ENCODE results near the gene CAMK1D. TPM values are rescaled to one million over a fixed set of nuclear protein-coding genes. Genes with fewer than 3 reads are reported as not detected.
"Not testable (repeated sequence)": the region's sequence is repeated elsewhere in the genome, so short reads cannot be mapped to it uniquely, and the experiment has no call there.

The CAMK1D gene
- polyA plus RNA-seq, 1 donor (not counting 4 experiments of a cell fraction or from before 2014, with no cell fraction given), result 0.76 TPM

DNA sequence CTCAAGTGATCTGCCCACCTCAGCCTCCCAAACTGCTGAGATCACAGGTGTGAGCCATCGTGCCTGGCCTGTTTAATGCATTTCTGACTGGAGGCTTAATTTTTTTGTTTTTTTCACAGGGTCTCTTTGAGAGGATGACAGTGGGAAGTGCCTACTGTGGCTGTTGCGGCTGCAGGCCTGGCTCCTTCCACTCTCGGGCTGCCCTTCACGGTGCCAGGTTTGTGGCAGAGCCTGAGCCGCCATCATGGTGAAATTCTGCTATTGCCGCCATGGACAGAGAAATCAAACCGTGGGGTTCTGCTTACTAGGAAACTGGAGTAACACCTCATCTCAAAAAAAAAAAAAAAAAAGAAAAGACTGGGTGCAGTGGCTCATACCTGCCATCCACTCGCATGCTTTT, 142.7 kb downstream of the CAMK1D start:
- H3K4me3 ChIP-seq (ENCODE audit: control insufficient read depth in 2 of 3, extremely low read depth in 1 of 3, insufficient read depth in 2 of 3, low read depth in 1 of 3, low read length in 3 of 3), result no peak overlapping the region
- no peak overlapping the region for H3K27ac ChIP-seq (ENCODE audit: control insufficient read depth, insufficient read depth, low read length)
- H3K9ac ChIP-seq (ENCODE audit: control insufficient read depth, extremely low read depth, insufficient read depth, low read length), result no peak overlapping the region
- no peak for TF ChIP-seq EZH2 (IDR thresholded peaks at IDR 0.05; ENCODE audit: low read length)
- TF ChIP-seq, protein P1, sequence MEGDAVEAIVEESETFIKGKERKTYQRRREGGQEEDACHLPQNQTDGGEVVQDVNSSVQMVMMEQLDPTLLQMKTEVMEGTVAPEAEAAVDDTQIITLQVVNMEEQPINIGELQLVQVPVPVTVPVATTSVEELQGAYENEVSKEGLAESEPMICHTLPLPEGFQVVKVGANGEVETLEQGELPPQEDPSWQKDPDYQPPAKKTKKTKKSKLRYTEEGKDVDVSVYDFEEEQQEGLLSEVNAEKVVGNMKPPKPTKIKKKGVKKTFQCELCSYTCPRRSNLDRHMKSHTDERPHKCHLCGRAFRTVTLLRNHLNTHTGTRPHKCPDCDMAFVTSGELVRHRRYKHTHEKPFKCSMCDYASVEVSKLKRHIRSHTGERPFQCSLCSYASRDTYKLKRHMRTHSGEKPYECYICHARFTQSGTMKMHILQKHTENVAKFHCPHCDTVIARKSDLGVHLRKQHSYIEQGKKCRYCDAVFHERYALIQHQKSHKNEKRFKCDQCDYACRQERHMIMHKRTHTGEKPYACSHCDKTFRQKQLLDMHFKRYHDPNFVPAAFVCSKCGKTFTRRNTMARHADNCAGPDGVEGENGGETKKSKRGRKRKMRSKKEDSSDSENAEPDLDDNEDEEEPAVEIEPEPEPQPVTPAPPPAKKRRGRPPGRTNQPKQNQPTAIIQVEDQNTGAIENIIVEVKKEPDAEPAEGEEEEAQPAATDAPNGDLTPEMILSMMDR (optimal IDR thresholded peaks at IDR 0.05 in 1 of 3, IDR thresholded peaks at IDR 0.05 in 1 of 3, conservative IDR thresholded peaks at IDR 0.05 in 1 of 3; ENCODE audit: extremely low read depth in 1 of 3, insufficient read depth in 2 of 3, low read length in 3 of 3), result no peak
- H3K9me1 ChIP-seq (ENCODE audit: control insufficient read depth, extremely low read depth, insufficient read depth, low read length), result no peaks in the 10 kb centered on the region
- no peak for DNase-seq (ENCODE audit: low read depth, low spot score)
- no peak for FAIRE-seq
- H2AFZ ChIP-seq (ENCODE audit: control insufficient read depth, low read length), result no peak overlapping the region
- H3K36me3 ChIP-seq (ENCODE audit: control insufficient read depth in 2 of 2, extremely low read depth in 1 of 2, insufficient read depth in 2 of 2, low read length in 2 of 2), result no peaks in the 10 kb centered on the region
- dilution Hi-C loops (cut with MboI; ENCODE audit: extremely low pct_ligation_motif_present, low sequenced_read_pairs), result no loop called here
- no peaks in the 10 kb centered on the region for H4K20me1 ChIP-seq (ENCODE audit: control insufficient read depth, extremely low read depth, insufficient read depth, low read length)
- no peak overlapping the region for H3K4me2 ChIP-seq (ENCODE audit: control insufficient read depth, extremely low read depth, insufficient read depth, low read depth, low read length)
- no peaks in the 10 kb centered on the region for H3K9me3 ChIP-seq (ENCODE audit: control insufficient read depth, low read depth, low read length)
- H3K79me2 ChIP-seq (ENCODE audit: control insufficient read depth, insufficient read depth, low read length), result no peaks in the 10 kb centered on the region
- no peaks in the 10 kb centered on the region for H3K4me1 ChIP-seq (ENCODE audit: control insufficient read depth, extremely low read depth, insufficient read depth, low read length)
- no peaks in the 10 kb centered on the region for H3K27me3 ChIP-seq (ENCODE audit: control insufficient read depth, extremely low read depth, insufficient read depth, low read length)

DNA sequence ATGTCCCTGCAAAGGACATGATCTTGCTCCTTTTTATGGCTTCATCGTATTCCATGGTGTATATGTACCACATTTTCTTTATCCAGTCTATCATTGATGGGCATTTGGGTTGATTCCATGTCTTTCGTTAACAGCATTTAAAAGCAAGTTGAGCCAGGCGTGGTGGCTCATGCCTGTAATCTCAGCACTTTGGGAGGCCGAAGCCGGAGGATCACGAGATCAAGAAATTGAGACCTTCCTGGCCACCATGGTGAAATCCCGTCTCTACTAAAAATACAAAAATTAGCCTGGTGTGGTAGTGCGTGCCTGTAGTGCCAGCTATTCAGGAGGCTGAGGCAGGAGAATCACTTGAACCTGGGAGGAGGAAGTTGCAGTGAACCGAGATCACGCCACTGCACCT, 147.7 kb downstream of the CAMK1D start:
- FAIRE-seq; H4K20me1 ChIP-seq (ENCODE audit: control insufficient read depth, extremely low read depth, insufficient read depth, low read length); H3K79me2 ChIP-seq (ENCODE audit: control insufficient read depth, insufficient read depth, low read length); H3K27me3 ChIP-seq (ENCODE audit: control insufficient read depth, extremely low read depth, insufficient read depth, low read length); H3K4me3 ChIP-seq (ENCODE audit: control insufficient read depth in 2 of 3, extremely low read depth in 1 of 3, insufficient read depth in 2 of 3, low read depth in 1 of 3, low read length in 3 of 3); H3K9me3 ChIP-seq (ENCODE audit: control insufficient read depth, low read depth, low read length); dilution Hi-C loops (cut with MboI; ENCODE audit: extremely low pct_ligation_motif_present, low sequenced_read_pairs); DNase-seq (ENCODE audit: low read depth, low spot score); H3K4me1 ChIP-seq (ENCODE audit: control insufficient read depth, extremely low read depth, insufficient read depth, low read length); H3K36me3 ChIP-seq (ENCODE audit: control insufficient read depth in 2 of 2, extremely low read depth in 1 of 2, insufficient read depth in 2 of 2, low read length in 2 of 2); H3K9me1 ChIP-seq (ENCODE audit: control insufficient read depth, extremely low read depth, insufficient read depth, low read length); H2AFZ ChIP-seq (ENCODE audit: control insufficient read depth, low read length); H3K9ac ChIP-seq (ENCODE audit: control insufficient read depth, extremely low read depth, insufficient read depth, low read length); H3K4me2 ChIP-seq (ENCODE audit: control insufficient read depth, extremely low read depth, insufficient read depth, low read depth, low read length); H3K27ac ChIP-seq (ENCODE audit: control insufficient read depth, insufficient read depth, low read length): not testable (repeated sequence)

Data from keratinocyte (primary cell).